ENCODE results near the gene TMEM167B.

Gene TMEM167B

DNA sequence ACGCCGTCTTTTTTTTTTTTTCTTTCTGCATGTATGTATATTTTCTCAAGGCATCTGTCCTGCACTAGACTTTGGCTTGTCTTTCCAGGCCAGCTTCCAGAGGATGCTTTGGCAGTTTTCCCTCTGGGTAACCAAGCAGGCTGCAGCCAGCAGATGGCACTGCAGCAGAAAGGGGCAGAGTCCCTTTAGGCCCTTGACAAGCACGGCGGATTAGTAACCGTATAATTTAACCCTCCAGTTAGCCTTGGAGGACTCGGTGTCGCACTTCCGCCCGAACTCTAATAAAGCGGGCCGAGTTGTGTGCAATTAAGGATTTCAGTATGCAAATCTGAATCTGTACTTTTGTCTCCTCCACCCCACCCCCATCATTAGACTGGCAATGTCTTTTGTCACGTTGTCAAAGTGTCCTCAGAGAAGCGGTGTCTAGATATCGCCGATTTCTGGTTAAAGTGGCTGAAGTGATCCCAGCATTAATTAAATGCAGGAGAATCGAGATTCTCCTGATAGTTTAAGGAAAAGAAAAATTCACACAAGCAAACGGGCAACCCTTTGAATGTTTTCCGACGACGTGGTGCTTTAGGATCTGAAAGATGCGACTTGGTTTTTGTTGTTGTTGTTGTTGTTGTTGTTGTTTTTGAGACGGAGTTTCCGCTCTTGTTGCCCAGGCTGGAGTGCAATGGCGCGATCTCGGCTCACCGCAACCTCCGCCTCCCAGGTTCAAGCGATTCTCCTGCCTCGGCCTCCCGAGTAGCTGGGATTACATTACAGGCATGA, 1.1 kb upstream of the TMEM167B start:
- DNase-seq (ENCODE audit: low read depth in 1 of 2, low spot score in 1 of 2): peak in 1 of 2 experiments; percentile 58
- Histone ChIP-seq H3K27ac (replicated peaks) (peak overlapping the region; percentile 99), H3K27me3 (ENCODE audit: insufficient read depth, poor library complexity, severe bottlenecking) (no peaks in the 10 kb centered on the region), H3K4me3 (replicated peaks; ENCODE audit: insufficient read depth, low read length) (peak overlapping the region; percentile 90)
- no peak for TF ChIP-seq GABPA (IDR thresholded peaks at IDR 0.05; ENCODE audit: low read depth)
- TF ChIP-seq POLR2AphosphoS5 (IDR thresholded peaks at IDR 0.05; ENCODE audit: low read depth): no peak
- TF ChIP-seq, protein P1, sequence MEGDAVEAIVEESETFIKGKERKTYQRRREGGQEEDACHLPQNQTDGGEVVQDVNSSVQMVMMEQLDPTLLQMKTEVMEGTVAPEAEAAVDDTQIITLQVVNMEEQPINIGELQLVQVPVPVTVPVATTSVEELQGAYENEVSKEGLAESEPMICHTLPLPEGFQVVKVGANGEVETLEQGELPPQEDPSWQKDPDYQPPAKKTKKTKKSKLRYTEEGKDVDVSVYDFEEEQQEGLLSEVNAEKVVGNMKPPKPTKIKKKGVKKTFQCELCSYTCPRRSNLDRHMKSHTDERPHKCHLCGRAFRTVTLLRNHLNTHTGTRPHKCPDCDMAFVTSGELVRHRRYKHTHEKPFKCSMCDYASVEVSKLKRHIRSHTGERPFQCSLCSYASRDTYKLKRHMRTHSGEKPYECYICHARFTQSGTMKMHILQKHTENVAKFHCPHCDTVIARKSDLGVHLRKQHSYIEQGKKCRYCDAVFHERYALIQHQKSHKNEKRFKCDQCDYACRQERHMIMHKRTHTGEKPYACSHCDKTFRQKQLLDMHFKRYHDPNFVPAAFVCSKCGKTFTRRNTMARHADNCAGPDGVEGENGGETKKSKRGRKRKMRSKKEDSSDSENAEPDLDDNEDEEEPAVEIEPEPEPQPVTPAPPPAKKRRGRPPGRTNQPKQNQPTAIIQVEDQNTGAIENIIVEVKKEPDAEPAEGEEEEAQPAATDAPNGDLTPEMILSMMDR (IDR thresholded peaks at IDR 0.05; ENCODE audit: insufficient read depth, low read length): no peak
- no peak for TF ChIP-seq SPI1 (IDR thresholded peaks at IDR 0.05; ENCODE audit: borderline replicate concordance, low read depth)
- TF ChIP-seq, protein P2, sequence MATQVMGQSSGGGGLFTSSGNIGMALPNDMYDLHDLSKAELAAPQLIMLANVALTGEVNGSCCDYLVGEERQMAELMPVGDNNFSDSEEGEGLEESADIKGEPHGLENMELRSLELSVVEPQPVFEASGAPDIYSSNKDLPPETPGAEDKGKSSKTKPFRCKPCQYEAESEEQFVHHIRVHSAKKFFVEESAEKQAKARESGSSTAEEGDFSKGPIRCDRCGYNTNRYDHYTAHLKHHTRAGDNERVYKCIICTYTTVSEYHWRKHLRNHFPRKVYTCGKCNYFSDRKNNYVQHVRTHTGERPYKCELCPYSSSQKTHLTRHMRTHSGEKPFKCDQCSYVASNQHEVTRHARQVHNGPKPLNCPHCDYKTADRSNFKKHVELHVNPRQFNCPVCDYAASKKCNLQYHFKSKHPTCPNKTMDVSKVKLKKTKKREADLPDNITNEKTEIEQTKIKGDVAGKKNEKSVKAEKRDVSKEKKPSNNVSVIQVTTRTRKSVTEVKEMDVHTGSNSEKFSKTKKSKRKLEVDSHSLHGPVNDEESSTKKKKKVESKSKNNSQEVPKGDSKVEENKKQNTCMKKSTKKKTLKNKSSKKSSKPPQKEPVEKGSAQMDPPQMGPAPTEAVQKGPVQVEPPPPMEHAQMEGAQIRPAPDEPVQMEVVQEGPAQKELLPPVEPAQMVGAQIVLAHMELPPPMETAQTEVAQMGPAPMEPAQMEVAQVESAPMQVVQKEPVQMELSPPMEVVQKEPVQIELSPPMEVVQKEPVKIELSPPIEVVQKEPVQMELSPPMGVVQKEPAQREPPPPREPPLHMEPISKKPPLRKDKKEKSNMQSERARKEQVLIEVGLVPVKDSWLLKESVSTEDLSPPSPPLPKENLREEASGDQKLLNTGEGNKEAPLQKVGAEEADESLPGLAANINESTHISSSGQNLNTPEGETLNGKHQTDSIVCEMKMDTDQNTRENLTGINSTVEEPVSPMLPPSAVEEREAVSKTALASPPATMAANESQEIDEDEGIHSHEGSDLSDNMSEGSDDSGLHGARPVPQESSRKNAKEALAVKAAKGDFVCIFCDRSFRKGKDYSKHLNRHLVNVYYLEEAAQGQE (IDR thresholded peaks at IDR 0.05; ENCODE audit: insufficient replicate concordance, low read depth): no peak

DNA sequence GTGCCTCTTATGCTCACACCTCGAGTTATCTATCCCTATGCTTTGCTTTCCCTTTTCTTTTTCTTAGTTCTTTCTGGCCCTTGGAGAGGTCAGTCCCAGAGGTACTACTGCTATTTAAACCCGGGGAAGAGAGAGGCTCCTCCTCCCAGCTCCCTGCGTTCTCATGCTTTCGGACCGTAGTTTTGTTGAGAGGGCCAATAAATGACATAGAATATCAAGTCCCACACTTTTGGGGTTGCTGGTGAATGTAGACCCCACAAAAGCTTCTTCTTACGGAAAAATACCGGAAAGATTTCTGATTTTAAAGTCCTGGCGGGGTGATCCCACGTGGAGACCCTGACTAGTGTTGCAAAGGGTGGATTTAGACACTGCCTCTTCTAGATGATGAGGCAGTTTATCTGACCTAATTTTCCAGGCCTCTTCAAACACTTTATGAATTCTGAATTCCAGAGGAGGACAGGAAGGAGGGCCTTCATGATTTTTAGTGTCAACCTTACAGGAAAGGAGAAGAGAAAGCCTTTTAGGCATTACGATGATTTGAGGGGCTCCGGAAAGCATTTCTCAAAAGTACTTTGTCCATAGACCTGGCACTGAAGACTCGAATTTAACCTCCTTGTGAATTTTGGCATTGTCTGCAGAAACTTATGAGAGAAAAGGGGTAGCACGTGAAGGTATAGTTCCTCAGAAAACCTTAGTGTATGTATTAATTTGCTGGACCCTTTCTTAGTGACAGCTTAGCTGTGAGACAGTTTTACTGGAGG, 694 bp downstream of the TMEM167B start:
- DNase-seq (ENCODE audit: low read depth in 1 of 2, low spot score in 1 of 2): peak in 1 of 2 experiments; percentile 54
- TF ChIP-seq GABPA (IDR thresholded peaks at IDR 0.05; ENCODE audit: low read depth): no peak
- TF ChIP-seq, protein P1 (IDR thresholded peaks at IDR 0.05; ENCODE audit: insufficient read depth, low read length): no peak
- no peak for TF ChIP-seq SPI1 (IDR thresholded peaks at IDR 0.05; ENCODE audit: borderline replicate concordance, low read depth)
- TF ChIP-seq, protein P2 (IDR thresholded peaks at IDR 0.05; ENCODE audit: insufficient replicate concordance, low read depth): no peak
- TF ChIP-seq POLR2AphosphoS5 (IDR thresholded peaks at IDR 0.05; ENCODE audit: low read depth): no peak
- peak overlapping the region; percentile 90 for H3K4me3 ChIP-seq (replicated peaks; ENCODE audit: insufficient read depth, low read length)
- peak overlapping the region; percentile 99 for H3K27ac ChIP-seq (replicated peaks)
- no peaks in the 10 kb centered on the region for H3K27me3 ChIP-seq (ENCODE audit: insufficient read depth, poor library complexity, severe bottlenecking)

DNA sequence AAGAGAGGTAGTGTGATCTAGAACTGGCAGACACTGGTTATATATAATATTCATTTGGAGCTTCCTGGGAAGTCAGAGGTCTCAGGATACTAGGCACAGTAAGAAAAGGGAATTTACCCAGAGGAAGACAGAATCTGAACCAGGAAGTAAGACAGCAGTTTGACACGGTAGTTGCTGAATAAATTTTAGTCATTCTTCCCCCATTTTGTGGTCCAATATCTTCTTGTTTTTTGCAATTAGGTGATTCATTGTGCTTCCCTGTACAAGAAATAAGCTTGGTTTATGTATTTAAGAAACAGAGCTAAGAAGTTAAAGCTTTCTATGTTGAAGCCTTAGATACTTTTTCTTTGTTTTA, 1.3 kb downstream of the TMEM167B start:
- Histone ChIP-seq H3K27me3 (ENCODE audit: insufficient read depth, poor library complexity, severe bottlenecking) (no peaks in the 10 kb centered on the region), H3K27ac (replicated peaks) (peak overlapping the region; percentile 99), H3K4me3 (replicated peaks; ENCODE audit: insufficient read depth, low read length) (peak overlapping the region; percentile 90)
- DNase-seq (ENCODE audit: low read depth in 1 of 2, low spot score in 1 of 2): no peak
- TF ChIP-seq SPI1 (IDR thresholded peaks at IDR 0.05; ENCODE audit: borderline replicate concordance, low read depth) (no peak), POLR2AphosphoS5 (IDR thresholded peaks at IDR 0.05; ENCODE audit: low read depth) (no peak), GABPA (IDR thresholded peaks at IDR 0.05; ENCODE audit: low read depth) (no peak)
- TF ChIP-seq, protein P2 (IDR thresholded peaks at IDR 0.05; ENCODE audit: insufficient replicate concordance, low read depth): no peak
- TF ChIP-seq, protein P1 (IDR thresholded peaks at IDR 0.05; ENCODE audit: insufficient read depth, low read length): no peak

Measured in HL-60 (cell line).